Neutrophil (primary cell): ENCODE results near the gene JUND.

ENCODE experiments used
- H3K27ac ChIP-seq: fragments of 200-600 bp; sonication (generic); 2 replicates; pipeline ENCODE4 v1.5.1; 2016; ENCODE audit warnings: mild to moderate bottlenecking, moderate library complexity
- H3K27me3 ChIP-seq: fragments of 200-600 bp; sonication (generic); 2 replicates; pipeline ENCODE4 v1.6.0; 2016; ENCODE audit warnings: mild to moderate bottlenecking
- H3K36me3 ChIP-seq: fragments of 200-600 bp; sonication (generic); 2 replicates; pipeline ENCODE4 v1.5.1; 2017
- H3K4me1 ChIP-seq, 2 experiments: fragments of 200-600 bp in 1 of 2; sonication (generic) in 1 of 2; 1 replicate in 1 of 2; 2 replicates in 1 of 2; pipeline versions ENCODE4 v1.5.1 to v1.6.1; 2013 to 2016; ENCODE audit warnings: low read depth in 1 of 2, low read length in 1 of 2, mild to moderate bottlenecking in 1 of 2, moderate library complexity in 1 of 2; ENCODE audit not compliant: control insufficient read depth in 1 of 2, insufficient read depth in 1 of 2
- H3K4me3 ChIP-seq, 2 experiments: fragments of 200-600 bp in 1 of 2; sonication (generic) in 1 of 2; 1 replicate in 1 of 2; 2 replicates in 1 of 2; pipeline ENCODE4 v1.5.1; 2013 to 2016; ENCODE audit warnings: low read depth in 1 of 2, low read length in 1 of 2, mild to moderate bottlenecking in 1 of 2, moderate library complexity in 1 of 2
- H3K9me3 ChIP-seq: fragments of 200-600 bp; sonication (generic); 2 replicates; pipeline ENCODE4 v1.5.1; 2016
- TF ChIP-seq, protein P1 (sequence below): fragments of 200-600 bp; sonication (generic); IDR thresholded peaks from 2 replicates; pipeline ENCODE4 v1.5.1; 2016; ENCODE audit warnings: antibody characterized with exemption

JUND gene

DNA sequence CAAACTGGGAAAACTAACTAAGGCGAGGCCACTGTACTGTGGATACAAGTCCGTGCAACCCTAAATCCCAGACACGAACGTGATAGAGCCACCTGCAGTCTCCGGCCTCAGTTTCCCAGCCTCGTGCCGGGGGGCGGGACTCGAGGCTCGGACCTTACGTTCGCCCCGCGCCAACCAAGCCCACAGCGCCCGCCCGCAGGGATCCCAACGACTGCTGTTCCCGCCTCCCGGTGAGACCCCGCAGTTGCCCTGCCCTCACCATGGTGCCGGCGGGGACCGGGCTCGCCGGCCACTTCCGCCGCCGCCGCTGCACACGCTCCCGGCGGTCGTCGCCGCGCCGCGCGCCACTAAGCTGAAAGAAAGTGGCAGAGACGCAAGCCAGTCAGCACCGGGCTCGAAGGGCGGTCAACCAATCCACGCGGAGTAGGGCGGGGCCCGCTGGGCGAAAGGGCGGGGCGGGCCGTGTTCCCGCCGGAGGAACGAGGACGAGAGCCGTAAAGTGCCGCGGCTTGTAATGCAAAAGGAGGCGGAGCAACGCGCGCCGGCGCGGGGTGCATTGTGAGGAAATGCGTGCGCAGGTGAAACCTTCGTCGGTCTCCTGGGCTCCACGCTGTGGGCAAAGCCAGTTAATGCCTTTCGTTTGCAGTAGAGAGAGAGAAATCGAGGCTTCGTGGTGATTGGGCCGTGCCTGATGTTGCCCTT lies 41.5 kb upstream of the JUND start, which contains the start of gene LSM4:
TSS of gene LSM4 (minus strand) at position 318 of the 702 bp plus-strand sequence. CDS start at position 262, 56 bp downstream.
- Histone ChIP-seq H3K4me1 (peaks cover 43 to 51% of the 10 kb centered on the region in 2 experiments), H3K4me3 (peak within 1 kb of the TSS; percentile 86 to 89), H3K27ac (peak within 1 kb of the TSS; percentile 82), H3K27me3 (no peaks in the 10 kb centered on the region), H3K36me3 (no peaks in the 10 kb centered on the region), H3K9me3 (no peaks in the 10 kb centered on the region)
- TF ChIP-seq, protein P1, sequence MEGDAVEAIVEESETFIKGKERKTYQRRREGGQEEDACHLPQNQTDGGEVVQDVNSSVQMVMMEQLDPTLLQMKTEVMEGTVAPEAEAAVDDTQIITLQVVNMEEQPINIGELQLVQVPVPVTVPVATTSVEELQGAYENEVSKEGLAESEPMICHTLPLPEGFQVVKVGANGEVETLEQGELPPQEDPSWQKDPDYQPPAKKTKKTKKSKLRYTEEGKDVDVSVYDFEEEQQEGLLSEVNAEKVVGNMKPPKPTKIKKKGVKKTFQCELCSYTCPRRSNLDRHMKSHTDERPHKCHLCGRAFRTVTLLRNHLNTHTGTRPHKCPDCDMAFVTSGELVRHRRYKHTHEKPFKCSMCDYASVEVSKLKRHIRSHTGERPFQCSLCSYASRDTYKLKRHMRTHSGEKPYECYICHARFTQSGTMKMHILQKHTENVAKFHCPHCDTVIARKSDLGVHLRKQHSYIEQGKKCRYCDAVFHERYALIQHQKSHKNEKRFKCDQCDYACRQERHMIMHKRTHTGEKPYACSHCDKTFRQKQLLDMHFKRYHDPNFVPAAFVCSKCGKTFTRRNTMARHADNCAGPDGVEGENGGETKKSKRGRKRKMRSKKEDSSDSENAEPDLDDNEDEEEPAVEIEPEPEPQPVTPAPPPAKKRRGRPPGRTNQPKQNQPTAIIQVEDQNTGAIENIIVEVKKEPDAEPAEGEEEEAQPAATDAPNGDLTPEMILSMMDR = peak; percentile 78

DNA sequence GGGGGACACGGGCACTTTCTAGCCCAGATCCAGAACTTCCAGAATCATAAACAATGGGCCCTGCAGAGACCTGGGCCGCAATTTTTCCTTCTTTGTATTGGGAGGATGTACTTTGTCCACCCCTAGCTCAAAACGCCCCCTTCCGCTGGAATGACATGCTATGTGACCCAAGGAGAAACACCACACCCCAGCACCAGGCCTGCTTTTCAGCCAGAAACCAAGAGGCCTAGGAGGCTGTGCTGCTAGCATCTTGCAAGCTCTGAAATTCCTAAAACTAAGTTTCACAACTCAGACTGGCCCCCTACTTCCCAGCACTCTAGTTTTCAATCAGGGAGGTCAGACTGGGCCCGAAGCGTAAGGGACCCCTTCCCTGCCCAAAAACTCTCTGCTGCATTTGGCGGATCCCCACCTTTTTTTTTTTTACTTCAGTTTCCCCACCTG lies 40.9 kb upstream of the JUND start:
- TF ChIP-seq, protein P1 = no peak
- peaks cover 49 to 57% of the 10 kb centered on the region in 2 experiments for H3K4me1 ChIP-seq
- H3K4me3 ChIP-seq = peak overlapping the region; percentile 86 to 89
- H3K36me3 ChIP-seq = no peaks in the 10 kb centered on the region
- H3K9me3 ChIP-seq = no peaks in the 10 kb centered on the region
- H3K27me3 ChIP-seq = no peaks in the 10 kb centered on the region
- H3K27ac ChIP-seq = peak overlapping the region; percentile 82

DNA sequence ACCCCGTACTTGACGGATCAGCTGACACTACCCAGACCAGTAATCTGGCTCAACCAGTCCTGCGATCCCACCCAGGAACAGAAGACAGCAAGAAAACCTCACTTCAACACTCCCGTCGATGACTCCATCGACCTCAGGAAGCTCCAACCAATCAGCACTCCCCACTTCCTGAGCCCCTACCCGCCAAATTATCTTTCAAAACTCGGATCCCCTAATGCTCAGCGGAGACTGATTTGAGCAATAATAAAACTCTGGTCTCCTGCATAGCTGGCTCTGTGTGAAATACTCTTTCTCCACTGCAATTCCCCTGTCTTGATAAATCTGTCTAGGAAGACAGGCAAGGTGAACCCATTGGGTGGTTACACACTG lies 40.3 kb upstream of the JUND start:
- Histone ChIP-seq H3K9me3 (no peaks in the 10 kb centered on the region), H3K4me1 (peaks cover 54 to 57% of the 10 kb centered on the region in 2 experiments), H3K27ac (peak overlapping the region; percentile 82), H3K4me3 (peak overlapping the region in 1 of 2 experiments; percentile 86), H3K36me3 (no peaks in the 10 kb centered on the region), H3K27me3 (no peaks in the 10 kb centered on the region)
- TF ChIP-seq, protein P1 = no peak

DNA sequence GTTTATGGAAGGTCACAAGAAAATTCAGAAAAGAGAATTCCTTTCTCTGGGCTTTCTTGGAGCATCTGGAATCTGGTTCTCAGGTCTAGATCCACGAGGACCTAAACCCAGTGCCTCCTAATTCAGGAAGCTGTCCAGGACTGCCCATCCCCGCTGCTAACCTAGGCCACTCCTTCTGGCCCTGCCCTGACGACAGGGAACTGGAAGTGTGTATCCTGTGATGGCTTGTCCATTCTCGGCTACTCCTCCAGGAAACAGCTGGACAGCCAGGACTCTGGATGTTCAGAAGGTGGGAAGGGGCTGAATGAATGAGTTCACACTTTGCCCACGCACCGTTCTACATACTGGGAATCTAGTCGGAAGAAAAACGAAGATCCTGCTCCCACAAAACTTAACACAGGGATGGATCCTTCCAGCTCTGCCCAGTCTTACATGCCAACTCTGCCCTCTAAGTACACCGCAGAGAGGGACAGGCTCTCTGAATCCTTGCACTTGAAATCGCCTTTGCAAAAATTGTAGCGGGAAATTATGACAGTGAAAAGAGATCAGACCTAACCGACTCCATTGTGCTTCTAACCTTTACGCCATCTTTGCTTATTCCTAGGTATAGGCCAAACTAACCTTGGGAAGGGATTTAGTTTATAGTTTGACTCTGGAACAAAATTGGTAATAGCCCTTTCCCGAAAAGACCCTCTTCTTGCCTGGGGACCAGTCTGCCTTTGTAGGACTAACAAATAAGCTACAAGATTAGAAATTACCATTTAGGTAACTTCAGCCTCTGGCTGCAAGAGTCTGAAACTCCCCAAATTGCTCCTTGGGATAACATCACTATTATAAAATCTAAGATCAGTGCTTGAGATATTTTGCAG lies 39.7 kb upstream of the JUND start:
- Histone ChIP-seq H3K9me3 (no peaks in the 10 kb centered on the region), H3K4me1 (peaks cover 56 to 57% of the 10 kb centered on the region in 2 experiments), H3K36me3 (no peaks in the 10 kb centered on the region), H3K27ac (peak overlapping the region; percentile 82), H3K27me3 (no peaks in the 10 kb centered on the region), H3K4me3 (no peak overlapping the region)
- TF ChIP-seq, protein P1 = no peak

DNA sequence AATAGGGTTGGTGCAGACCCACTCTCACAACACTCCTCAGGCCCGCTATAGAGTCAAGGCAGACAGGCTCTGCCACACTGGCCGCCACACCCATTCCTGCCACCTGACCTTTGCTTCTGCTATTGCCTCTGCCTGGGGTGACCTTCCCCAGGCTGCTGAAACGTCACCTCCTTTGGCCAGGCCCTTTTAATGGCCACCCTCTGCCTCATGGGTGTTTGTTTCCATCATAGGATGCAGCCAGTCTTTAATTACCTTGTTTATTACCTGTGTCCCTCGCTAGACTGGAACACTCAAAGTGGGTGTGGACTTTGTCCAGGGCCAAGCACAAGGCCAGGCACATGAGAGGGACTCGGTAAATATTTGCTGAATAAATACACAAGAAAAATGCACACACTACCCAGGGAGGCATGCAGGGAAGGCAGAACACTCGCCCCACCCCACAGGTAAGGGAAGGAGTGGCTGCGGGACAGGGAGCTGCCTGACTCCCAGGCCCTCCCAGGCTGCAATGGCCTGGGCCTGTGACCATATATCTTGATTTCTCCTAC lies 38.2 kb upstream of the JUND start:
- H3K36me3 ChIP-seq = no peaks in the 10 kb centered on the region

More for the DNA sequence above, 38.2 kb upstream of the JUND start:
- Histone ChIP-seq H3K27me3 (no peaks in the 10 kb centered on the region), H3K4me1 (peaks cover 56 to 57% of the 10 kb centered on the region in 2 experiments), H3K9me3 (no peaks in the 10 kb centered on the region), H3K27ac (peak overlapping the region; percentile 81), H3K4me3 (no peak overlapping the region)
- TF ChIP-seq, protein P1 = no peak
